A549 treated with RU486 at 1 μM for 4 hours (cell line): Measurements from ENCODE around the gene POMC. TPM values are rescaled to one million over a fixed set of nuclear protein-coding genes. Genes with fewer than 3 reads are reported as not detected.

ENCODE experiments used
- total RNA-seq: library from RNA; stranded (reverse); fragments of 200-300 nt; extraction: Qiagen RNA extraction; gene quantifications from 5 replicates; pipeline ENCODE4 v1.2.3, GENCODE V29; 2022; ENCODE audit warnings: low read depth

Gene POMC
- not detected in 5 replicates for total RNA-seq

DNA sequence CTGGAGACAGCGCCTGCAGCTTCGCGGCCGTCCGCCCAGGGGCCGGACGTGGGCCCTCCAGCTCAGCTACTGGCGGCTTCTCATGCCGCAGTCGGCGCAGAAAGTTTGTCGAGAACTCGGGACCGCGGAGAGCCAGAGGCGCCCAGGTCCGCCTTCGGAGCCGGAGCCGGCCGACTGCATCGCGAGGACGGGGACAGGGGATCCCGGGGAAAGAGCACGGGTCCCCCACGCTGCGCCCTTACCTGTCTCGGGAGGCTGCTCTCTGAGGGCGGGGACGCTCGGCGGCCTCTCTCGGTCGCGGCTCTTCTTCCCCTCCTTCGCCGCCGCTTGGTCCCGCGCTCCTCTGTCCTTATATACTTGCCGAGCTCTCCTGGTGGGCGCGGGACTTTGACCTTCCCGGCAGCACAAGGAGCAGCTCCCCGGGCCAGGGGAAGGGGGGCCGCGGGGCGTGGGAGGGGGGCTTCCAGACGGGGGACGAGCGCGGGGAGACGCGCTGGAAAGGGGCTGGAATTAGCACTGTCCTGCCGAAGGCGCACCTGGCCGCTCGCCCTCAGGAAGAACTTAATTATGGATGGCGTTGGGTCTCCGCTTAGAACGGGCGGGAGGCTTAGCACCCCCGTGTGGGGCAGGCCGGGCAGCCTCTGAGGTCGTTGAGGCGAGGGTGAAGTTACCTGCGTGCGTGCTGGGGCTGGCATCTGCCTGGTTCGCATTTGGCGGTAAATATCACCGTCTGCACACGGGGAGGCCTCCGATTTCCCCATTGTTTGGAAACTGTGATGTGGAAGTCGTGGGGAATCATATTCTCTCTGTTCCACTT is at the start of gene POMC:
Gene POMC (minus strand): TSS at position 325 of the 817 bp plus-strand sequence. CDS start 3,808 bp downstream, outside the sequence.

Other genes starting within 250 kb of the POMC start
- gene ADCY3, start 248.3 kb downstream of the POMC start, total RNA-seq, result 68.6 to 82.8 TPM (median 76.2 TPM) in 5 replicates
- 0.80 to 2.3 TPM (median 1.9 TPM) in 5 replicates for gene DNAJC27, start 196.6 kb downstream of the POMC start, total RNA-seq
- 11.7 to 14.9 TPM (median 13.9 TPM) in 5 replicates for gene EFR3B, start 126.5 kb downstream of the POMC start, total RNA-seq
- 5.9 to 9.6 TPM (median 8.6 TPM) in 5 replicates for gene DNMT3A, start 173.3 kb upstream of the POMC start, total RNA-seq